Right lobe of liver (tissue), 6 donors: ENCODE results near the gene JPT2. TPM values are rescaled to one million over a fixed set of nuclear protein-coding genes. Genes with fewer than 3 reads are reported as not detected.

Source experiments
- ATAC-seq, 4 donors: fragments of 200-7000 bp; cut with Tn5 transposase; one replicate each; pipeline ENCODE4 v1.9.1; 2020; ENCODE audit warnings: mild to moderate bottlenecking in 4 of 4, moderate library complexity in 4 of 4
- DNase-seq, 3 donors: peaks; one replicate each; pipeline ENCODE4 v3.0.0-alpha.2; 2020
- H3K27ac ChIP-seq, 3 donors: fragments of 200-600 bp; one replicate each; pipeline ENCODE4 v1.8.0; 2022
- H3K27me3 ChIP-seq, 2 donors: fragments of 200-600 bp; one replicate each; pipeline ENCODE4 v1.8.0; 2022
- H3K36me3 ChIP-seq, 4 donors: fragments of 200-600 bp; sonication (generic) in 1 of 4; one replicate each; pipeline versions ENCODE4 v1.5.1 to v1.8.0; 2017 to 2022; ENCODE audit warnings: control low read depth in 1 of 4
- H3K4me1 ChIP-seq, 4 donors: fragments of 200-600 bp; sonication (generic) in 1 of 4; one replicate each; pipeline versions ENCODE4 v1.5.1 to v1.8.0; 2017 to 2022; ENCODE audit warnings: control low read depth in 1 of 4
- H3K4me3 ChIP-seq, 3 donors: fragments of 200-600 bp; one replicate each; pipeline ENCODE4 v1.8.0; 2022
- H3K9me3 ChIP-seq, 4 donors: fragments of 200-600 bp; sonication (generic) in 1 of 4; one replicate each; pipeline versions ENCODE4 v1.5.1 to v1.8.0; 2017 to 2022; ENCODE audit warnings: control low read depth in 1 of 4
- CTCF ChIP-seq, 4 donors: fragments of 200-600 bp in 3 of 4; fragments of 450-650 bp in 1 of 4; IDR thresholded peaks; one replicate each; pipeline versions ENCODE4 v1.5.1 to v1.8.0; 2016 to 2022; ENCODE audit warnings: antibody characterized with exemption in 4 of 4, mild to moderate bottlenecking in 2 of 4
- POLR2A ChIP-seq: fragments of 450-650 bp; IDR thresholded peaks from one replicate; pipeline ENCODE4 v1.6.1; 2017; ENCODE audit warnings: antibody characterized with exemption, mild to moderate bottlenecking
- WGBS: methylation state at CpG from one replicate; pipeline ENCODE4 v1.1.6; 2018; ENCODE audit warnings: low coverage, low lambda C conversion rate; ENCODE audit not compliant: insufficient coverage; ENCODE audit errors: missing lambda C conversion rate; 5-methylcytosine and 5-hydroxymethylcytosine counted together
- intact Hi-C, 2 donors: fragments of 100-400 bp; cut with DNase I; formaldehyde crosslinking; loops; one replicate each; pipeline versions ENCODE4 v1.11.2 to v1.14.1; 2022
- total RNA-seq, 6 experiments: library from RNA; depleted of rRNA in 2 of 6; stranded (reverse); fragments of >200 nt in 2 of 6; fragmentation: NEBNext Ultra II Directional in 3 of 6; extraction: Animal tissue kit (Norgen Biotek cat#: 25700) in 3 of 6; gene quantifications; one replicate each; pipeline versions ENCODE4 v1.1.0 to v1.2.4, GENCODE V29; 2016 to 2023
- donor health status: DM: no; HTN: yes; CAD: no.
- donor health status: DM: no; HTN: no; CAD: no.
- donor health status: DM: no; HTN: no; CAD: no.
- donor health status: DM: no; HTN: yes; CAD: no.
- donor health status: DM: no; HTN: yes; CAD: no.

JPT2 gene
- total RNA-seq, 6 experiments from 2014 or later, result 31.0 to 47.7 (median 38.7) TPM

GRCh38 chr16:1688807-1689560, 10.9 kb downstream of the JPT2 start:
- no peaks in the 10 kb centered on the region for H3K27me3 ChIP-seq
- DNase-seq, result peak in 1 of 3 donors; percentile 80
- TF ChIP-seq CTCF (IDR thresholded peaks at IDR 0.05) (no peak), POLR2A (no peak)
- peak; percentile 79 to 91 (median 90) for ATAC-seq
- intact Hi-C loops, result no loop called here
- no peak overlapping the region for H3K4me3 ChIP-seq
- peaks cover 0 to 16% (median 0%) of the 10 kb centered on the region in 4 donors for H3K4me1 ChIP-seq
- peak overlapping the region; percentile 54 to 66 (median 58) for H3K27ac ChIP-seq
- H3K9me3 ChIP-seq, result no peaks in the 10 kb centered on the region
- peaks cover 0 to 47% (median 11%) of the 10 kb centered on the region in 4 donors for H3K36me3 ChIP-seq
- WGBS, result 34% methylated on average over 10 of the region's 10 CpGs

GRCh38 chr16:1689853-1690252, 11.8 kb downstream of the JPT2 start:
- intact Hi-C loops, result no loop called here
- no peaks in the 10 kb centered on the region for H3K9me3 ChIP-seq
- H3K27ac ChIP-seq, result peak overlapping the region; percentile 54 to 66 (median 58)
- TF ChIP-seq CTCF (IDR thresholded peaks at IDR 0.05), result no peak
- TF ChIP-seq POLR2A, result no peak
- DNase-seq, result no peak
- H3K4me3 ChIP-seq, result no peak overlapping the region
- H3K36me3 ChIP-seq, result peaks cover 0 to 51% (median 11%) of the 10 kb centered on the region in 4 donors
- 88% methylated on average over 6 of the region's 13 CpGs for WGBS
- H3K4me1 ChIP-seq, result peaks cover 0 to 16% (median 0%) of the 10 kb centered on the region in 4 donors
- ATAC-seq, result peak in 1 of 4 donors; percentile 3
- no peaks in the 10 kb centered on the region for H3K27me3 ChIP-seq

GRCh38 chr16:1690810-1691209, 12.7 kb downstream of the JPT2 start:
- no peaks in the 10 kb centered on the region for H3K27me3 ChIP-seq
- 100% methylated on average over 1 of the region's 1 CpG for WGBS
- intact Hi-C loops, result no loop called here
- H3K36me3 ChIP-seq, result peaks cover 0 to 45% (median 8%) of the 10 kb centered on the region in 4 donors
- no peak overlapping the region for H3K4me3 ChIP-seq
- H3K27ac ChIP-seq, result no peak overlapping the region
- H3K4me1 ChIP-seq, result peaks cover 0 to 16% (median 0%) of the 10 kb centered on the region in 4 donors
- DNase-seq, result no peak
- H3K9me3 ChIP-seq, result no peaks in the 10 kb centered on the region
- ATAC-seq, result no peak
- no peak for TF ChIP-seq CTCF (IDR thresholded peaks at IDR 0.05)
- no peak for TF ChIP-seq POLR2A

- DNase-seq (no peak), ATAC-seq (peak in 1 of 4 donors; percentile 4)
- H3K4me1 ChIP-seq, result peaks cover 0 to 16% (median 0%) of the 10 kb centered on the region in 4 donors
- intact Hi-C loops, result no loop called here
- no peak overlapping the region for H3K4me3 ChIP-seq
- no peak overlapping the region for H3K27ac ChIP-seq
- no peaks in the 10 kb centered on the region for H3K27me3 ChIP-seq
- no peaks in the 10 kb centered on the region for H3K9me3 ChIP-seq
- TF ChIP-seq CTCF (IDR thresholded peaks at IDR 0.05) (peak in 1 of 4 donors; percentile 10), POLR2A (no peak)
- peaks cover 0 to 43% (median 8%) of the 10 kb centered on the region in 4 donors for H3K36me3 ChIP-seq
These were observed 13.2 kb downstream of the JPT2 start for GRCh38 chr16:1691276-1691675.
